Panc1 (cell line): ENCODE data around the gene OSBPL10. TPM values are rescaled to one million over a fixed set of nuclear protein-coding genes. Genes with fewer than 3 reads are reported as not detected.

ENCODE experiments used
- ATAC-seq: fragments of 200-7000 bp; cut with Tn5 transposase; 2 replicates; pipeline ENCODE4 v1.9.1; 2020; ENCODE audit warnings: mild to moderate bottlenecking, moderate library complexity
- BruUV-seq: library from RNA; stranded (reverse); fragments of 400-500 nt; replicated peaks from 2 replicates; lab custom pipeline; 2021; lab: Mats Ljungman, UMichigan
- CTCF ChIA-PET: fragments of 300-600 bp; sonication (Branson Sonifier 250); formaldehyde crosslinking; loops from one replicate; lab custom pipeline; 2022; ENCODE audit warnings: antibody characterized with exemption; lab: Charles Lee
- POLR2A ChIA-PET: fragments of 300-600 bp; sonication (Branson Sonifier 250); formaldehyde crosslinking; loops from one replicate; lab custom pipeline; 2022; ENCODE audit warnings: antibody characterized with exemption; lab: Charles Lee
- DNase-seq: peaks from one replicate; pipeline ENCODE4 v3.0.0-alpha.2; 2010; ENCODE audit warnings: low read depth, low spot score
- H3K27ac ChIP-seq: 2 replicates; pipeline ENCODE4 v1.5.1; 2011; ENCODE audit warnings: mild to moderate bottlenecking, low read length, inconsistent platforms
- H3K27me3 ChIP-seq: fragments of 200-500 bp; sonication (Bioruptor generic); 2 replicates; pipeline ENCODE4 v1.6.0; 2014; ENCODE audit warnings: low read length, inconsistent platforms; ENCODE audit not compliant: control insufficient read depth, insufficient read depth
- H3K36me3 ChIP-seq: fragments of 200-500 bp; sonication (Bioruptor generic); 2 replicates; pipeline ENCODE4 v1.5.1; 2014; ENCODE audit warnings: inconsistent platforms, mild to moderate bottlenecking, low read length, moderate library complexity; ENCODE audit not compliant: control insufficient read depth, insufficient read depth
- H3K4me1 ChIP-seq: 2 replicates; pipeline ENCODE4 v1.5.1; 2011; ENCODE audit warnings: inconsistent platforms, mild to moderate bottlenecking, low read length, moderate library complexity; ENCODE audit not compliant: control insufficient read depth, insufficient read depth
- H3K4me3 ChIP-seq, 2 experiments: 2 replicates each; pipeline ENCODE4 v1.5.1; 2011 to 2012; ENCODE audit warnings: low read depth in 2 of 2, low read length in 2 of 2, mild to moderate bottlenecking in 2 of 2, inconsistent platforms in 1 of 2, moderate library complexity in 1 of 2
- H3K9me3 ChIP-seq: fragments of 200-500 bp; sonication (Bioruptor generic); 2 replicates; pipeline ENCODE4 v1.5.1; 2014; ENCODE audit warnings: low read depth, mild to moderate bottlenecking, inconsistent platforms, low read length, moderate library complexity; ENCODE audit not compliant: control insufficient read depth, insufficient read depth
- CTCF ChIP-seq: fragments of 450-650 bp; IDR thresholded peaks from 2 replicates; pipeline ENCODE4 v1.5.1; 2017; ENCODE audit warnings: mild to moderate bottlenecking
- POLR2AphosphoS5 ChIP-seq: IDR thresholded peaks from 2 replicates; pipeline ENCODE4 v1.6.1; 2012; ENCODE audit warnings: mild to moderate bottlenecking, low read depth, low read length, moderate library complexity
- REST ChIP-seq, 2 experiments: IDR thresholded peaks; 2 replicates each; pipeline ENCODE4 v1.6.1; 2011 to 2012; ENCODE audit warnings: low read depth in 2 of 2, control low read depth in 1 of 2, low read length in 1 of 2, mild to moderate bottlenecking in 1 of 2, moderate library complexity in 1 of 2; ENCODE audit not compliant: insufficient read depth in 1 of 2
- SIN3A ChIP-seq: IDR thresholded peaks from 2 replicates; pipeline ENCODE4 v1.6.1; 2012; ENCODE audit warnings: low read depth, mild to moderate bottlenecking, low read length, moderate library complexity, borderline replicate concordance; ENCODE audit not compliant: insufficient read depth
- TCF7L2 ChIP-seq: IDR thresholded peaks from 2 replicates; pipeline ENCODE4 v1.6.1; 2011; ENCODE audit warnings: mild to moderate bottlenecking, low read depth, low read length, inconsistent platforms
- in situ Hi-C: cut with HindIII; loops from 2 replicates; pipeline ENCODE4 v1.10.0; 2016; ENCODE audit warnings: low sequenced_read_pairs, low pct_unique_long_range_greater_than_20kb
- intact Hi-C: fragments of 100-400 bp; cut with micrococcal nuclease; formaldehyde crosslinking; loops from one replicate; pipeline ENCODE4 v1.10.0; 2022; ENCODE audit not compliant: unreplicated experiment
- total RNA-seq: library from RNA; stranded (reverse); gene quantifications from one replicate; pipeline ENCODE4 v1.2.1, GENCODE V29; 2021; ENCODE audit not compliant: unreplicated experiment

Gene OSBPL10
- total RNA-seq, 1 experiment from 2014 or later = 88.1 TPM

GRCh38 chr3:31948280-31948679 lies 32.8 kb downstream of the OSBPL10 start:
- TF ChIP-seq POLR2AphosphoS5 = no peak
- no peak for TF ChIP-seq SIN3A
- TF ChIP-seq TCF7L2 = no peak
- no peak for TF ChIP-seq REST (IDR thresholded peaks at IDR 0.05; ENCODE audit: insufficient read depth in 1 of 2, low read depth in 2 of 2, low read length in 1 of 2)
- TF ChIP-seq CTCF = no peak
- peak overlapping the region; percentile 59 for H3K27ac ChIP-seq
- CTCF ChIA-PET = no interaction called here
- ATAC-seq (no peak), DNase-seq (no peak)
- POLR2A ChIA-PET = no interaction called here
- no peak overlapping the region for H3K4me3 ChIP-seq
- BruUV-seq = no TSS peak
- in situ Hi-C loops = no loop called here
- intact Hi-C loops = no loop called here
- H3K4me1 ChIP-seq = peaks cover 23% of the 10 kb centered on the region
- peaks cover 10% of the 10 kb centered on the region; the same call in 1 of the 2 replicates for H3K9me3 ChIP-seq
- no peaks in the 10 kb centered on the region for H3K36me3 ChIP-seq
- no peaks in the 10 kb centered on the region for H3K27me3 ChIP-seq

- TF ChIP-seq SIN3A (no peak), CTCF (no peak), TCF7L2 (no peak), REST (IDR thresholded peaks at IDR 0.05; ENCODE audit: insufficient read depth in 1 of 2, low read depth in 2 of 2, low read length in 1 of 2) (no peak), POLR2AphosphoS5 (no peak)
- POLR2A ChIA-PET = no interaction called here
Measured at GRCh38 chr3:31947671-31948091, 33.4 kb downstream of the OSBPL10 start.

More at GRCh38 chr3:31947671-31948091, 33.4 kb downstream of the OSBPL10 start:
- Histone ChIP-seq H3K36me3 (no peaks in the 10 kb centered on the region), H3K27me3 (no peaks in the 10 kb centered on the region), H3K4me3 (no peak overlapping the region), H3K27ac (peak overlapping the region; percentile 29; the same call in 1 of the 2 replicates), H3K9me3 (peaks cover 10% of the 10 kb centered on the region; the same call in 1 of the 2 replicates), H3K4me1 (peaks cover 23% of the 10 kb centered on the region)
- ATAC-seq (peak; percentile 12; the same call in 1 of the 2 replicates), DNase-seq (no peak)
- in situ Hi-C loops (no loop called here), intact Hi-C loops (no loop called here)
- CTCF ChIA-PET = no interaction called here
- BruUV-seq = no TSS peak
